Hepatocyte (in vitro differentiated cells): ENCODE data around the gene NUP153. TPM values are rescaled to one million over a fixed set of nuclear protein-coding genes. Genes with fewer than 3 reads are reported as not detected.

Experiments used
- DNase-seq: peaks from one replicate; pipeline ENCODE4 v3.0.0-alpha.2; 2016; ENCODE audit warnings: low spot score
- H2AFZ ChIP-seq: fragments of 200-600 bp; sonication (generic); 2 replicates; pipeline ENCODE4 v1.6.0; 2016; ENCODE audit warnings: antibody characterized with exemption, mild to moderate bottlenecking
- H3K27ac ChIP-seq: fragments of 200-600 bp; sonication (generic); 2 replicates; pipeline ENCODE4 v1.5.1; 2016; ENCODE audit warnings: mild to moderate bottlenecking
- H3K27me3 ChIP-seq: fragments of 200-600 bp; sonication (generic); 2 replicates; pipeline ENCODE4 v1.6.1; 2016
- H3K36me3 ChIP-seq: fragments of 200-600 bp; sonication (generic); replicated peaks from 2 replicates; pipeline ENCODE4 v1.5.1; 2016; ENCODE audit warnings: low read depth; ENCODE audit not compliant: insufficient read depth
- H3K4me1 ChIP-seq: fragments of 200-600 bp; sonication (generic); 2 replicates; pipeline ENCODE4 v1.5.1; 2016; ENCODE audit warnings: mild to moderate bottlenecking, moderate library complexity; ENCODE audit not compliant: insufficient read depth
- H3K4me2 ChIP-seq: fragments of 200-600 bp; sonication (generic); 2 replicates; pipeline ENCODE4 v1.6.0; 2016
- H3K4me3 ChIP-seq: fragments of 200-600 bp; sonication (generic); 2 replicates; pipeline ENCODE4 v1.5.1; 2016; ENCODE audit warnings: mild to moderate bottlenecking
- H3K79me2 ChIP-seq: fragments of 200-600 bp; sonication (generic); 2 replicates; pipeline ENCODE4 v1.6.0; 2017; ENCODE audit warnings: mild to moderate bottlenecking
- H3K9me2 ChIP-seq: fragments of 200-600 bp; sonication (generic); replicated peaks from 2 replicates; pipeline ENCODE4 v1.6.0; 2017; ENCODE audit warnings: mild to moderate bottlenecking; ENCODE audit not compliant: insufficient read depth
- H3K9me3 ChIP-seq: fragments of 200-600 bp; sonication (generic); 2 replicates; pipeline ENCODE4 v1.5.1; 2016; ENCODE audit warnings: low read depth, mild to moderate bottlenecking
- H4K20me1 ChIP-seq: fragments of 200-600 bp; sonication (generic); 2 replicates; pipeline ENCODE4 v1.6.0; 2016; ENCODE audit warnings: mild to moderate bottlenecking; ENCODE audit not compliant: insufficient read depth, poor library complexity, severe bottlenecking
- CTCF ChIP-seq: fragments of 200-600 bp; sonication (generic); IDR thresholded peaks from 2 replicates; pipeline ENCODE4 v1.5.1; 2016; ENCODE audit warnings: antibody characterized with exemption, mild to moderate bottlenecking; ENCODE audit not compliant: poor library complexity
- EZH2 ChIP-seq: fragments of 200-600 bp; sonication (generic); IDR thresholded peaks from 2 replicates; pipeline ENCODE4 v1.6.1; 2016; ENCODE audit warnings: antibody characterized with exemption, mild to moderate bottlenecking, borderline replicate concordance
- EZH2phosphoT487 ChIP-seq: fragments of 200-600 bp; sonication (generic); IDR thresholded peaks from one replicate; pipeline ENCODE4 v1.6.1; 2018; ENCODE audit warnings: antibody characterized with exemption, mild to moderate bottlenecking, low read depth, moderate library complexity; ENCODE audit not compliant: unreplicated experiment, severe bottlenecking
- WGBS: methylation state at CpG from one replicate; pipeline ENCODE4 v1.1.6; 2016; ENCODE audit warnings: low lambda C conversion rate; ENCODE audit errors: missing lambda C conversion rate; 5-methylcytosine and 5-hydroxymethylcytosine counted together
- polyA plus RNA-seq: library from polyadenylated mRNA; unstranded; fragments of >200 nt; fragmentation: Nextera tagmentation; extraction: Ambion mirVana; gene quantifications from 2 replicates; pipeline ENCODE4 v1.2.1, GENCODE V29; 2016
- total RNA-seq: library from RNA; depleted of rRNA; stranded (reverse); fragments of >200 nt; gene quantifications from 2 replicates; pipeline ENCODE4 v1.2.3, GENCODE V29; 2014

The NUP153 gene
- total and polyA plus RNA-seq, 2 experiments from 2014 or later = 7.9 to 31.1 TPM

- Histone ChIP-seq H3K4me3 (no peak overlapping the region), H3K9me3 (no peaks in the 10 kb centered on the region), H3K4me2 (no peak overlapping the region), H3K36me3 (peaks cover 3% of the 10 kb centered on the region), H3K27ac (no peak overlapping the region), H2AFZ (no peak overlapping the region), H3K27me3 (no peaks in the 10 kb centered on the region), H3K4me1 (peaks cover 15% of the 10 kb centered on the region), H4K20me1 (no peaks in the 10 kb centered on the region), H3K79me2 (peaks cover 9% of the 10 kb centered on the region), H3K9me2 (no peaks in the 10 kb centered on the region)
- 90% methylated on average over 2 of the region's 2 CpGs for WGBS
- no peak for TF ChIP-seq EZH2
- TF ChIP-seq CTCF = no peak
- no peak for TF ChIP-seq EZH2phosphoT487
- no peak for DNase-seq
These were observed 73.1 kb downstream of the NUP153 start for GRCh38 chr6:17633465-17634188.

GRCh38 chr6:17632934-17633333 lies 73.8 kb downstream of the NUP153 start:
- DNase-seq = no peak
- H3K36me3 ChIP-seq = peaks cover 2% of the 10 kb centered on the region

GRCh38 chr6:17630511-17631073 lies 76.1 kb downstream of the NUP153 start:
- no peak overlapping the region for H3K4me3 ChIP-seq
- TF ChIP-seq EZH2phosphoT487 = no peak
- no peaks in the 10 kb centered on the region for H3K9me3 ChIP-seq
- H3K27ac ChIP-seq = peak overlapping the region; percentile 53
- H3K36me3 ChIP-seq = no peaks in the 10 kb centered on the region
- peak overlapping the region; percentile 37 for H3K4me2 ChIP-seq
- no peak overlapping the region for H2AFZ ChIP-seq
- no peaks in the 10 kb centered on the region for H3K27me3 ChIP-seq
- peak; percentile 5 for DNase-seq
- no peaks in the 10 kb centered on the region for H4K20me1 ChIP-seq
- H3K4me1 ChIP-seq = peaks cover 15% of the 10 kb centered on the region
- peaks cover 23% of the 10 kb centered on the region for H3K79me2 ChIP-seq
- no peaks in the 10 kb centered on the region for H3K9me2 ChIP-seq
- WGBS = 68% methylated on average over 4 of the region's 5 CpGs

More at GRCh38 chr6:17632934-17633333, 73.8 kb downstream of the NUP153 start:
- H3K4me1 ChIP-seq = peaks cover 15% of the 10 kb centered on the region
- no peaks in the 10 kb centered on the region for H4K20me1 ChIP-seq
- TF ChIP-seq EZH2 (no peak), EZH2phosphoT487 (no peak), CTCF (no peak)
- no peak overlapping the region for H3K4me2 ChIP-seq
- no peak overlapping the region for H2AFZ ChIP-seq
- no peaks in the 10 kb centered on the region for H3K9me2 ChIP-seq
- H3K27ac ChIP-seq = no peak overlapping the region
- H3K27me3 ChIP-seq = no peaks in the 10 kb centered on the region
- no peak overlapping the region for H3K4me3 ChIP-seq
- 91% methylated on average over 1 of the region's 1 CpG for WGBS
- H3K79me2 ChIP-seq = peaks cover 9% of the 10 kb centered on the region
- H3K9me3 ChIP-seq = no peaks in the 10 kb centered on the region

- H3K4me2 ChIP-seq = peak overlapping the region; percentile 37
- H4K20me1 ChIP-seq = no peaks in the 10 kb centered on the region
- no peaks in the 10 kb centered on the region for H3K9me2 ChIP-seq
- peak overlapping the region; percentile 53 for H3K27ac ChIP-seq
- no peak overlapping the region for H2AFZ ChIP-seq
- 78% methylated on average over 8 of the region's 8 CpGs for WGBS
- no peak for TF ChIP-seq EZH2phosphoT487
- no peak for TF ChIP-seq CTCF
- TF ChIP-seq EZH2 = no peak
- H3K27me3 ChIP-seq = no peaks in the 10 kb centered on the region
- H3K9me3 ChIP-seq = no peaks in the 10 kb centered on the region
- no peak for DNase-seq
- H3K79me2 ChIP-seq = peaks cover 23% of the 10 kb centered on the region
- no peak overlapping the region for H3K4me3 ChIP-seq
- H3K4me1 ChIP-seq = peaks cover 15% of the 10 kb centered on the region
- no peaks in the 10 kb centered on the region for H3K36me3 ChIP-seq
These were observed 76.8 kb downstream of the NUP153 start for GRCh38 chr6:17629824-17630510.
